ENCODE data around the gene SPG11.

GRCh38 chr15:44698641-44699040, 35.2 kb upstream of the SPG11 start:
- TF ChIP-seq EZH2 (IDR thresholded peaks at IDR 0.05; ENCODE audit: borderline replicate concordance, control insufficient read depth, low read depth, low read length) (no peak), MTA3 (IDR thresholded peaks at IDR 0.05; ENCODE audit: borderline replicate concordance, low read length) (no peak), POU2F2 (IDR thresholded peaks at IDR 0.05; ENCODE audit: borderline replicate concordance, low read depth, low read length) (no peak), SIN3A (IDR thresholded peaks at IDR 0.05; ENCODE audit: low read depth, low read length) (no peak), KDM1A (IDR thresholded peaks at IDR 0.05; ENCODE audit: borderline replicate concordance) (no peak), POLR2AphosphoS5 (IDR thresholded peaks at IDR 0.05; ENCODE audit: low read length) (no peak), ZNF384 (IDR thresholded peaks at IDR 0.05; ENCODE audit: borderline replicate concordance, low read depth, low read length) (no peak), CBFB (IDR thresholded peaks at IDR 0.05; ENCODE audit: low read depth) (no peak), HDAC2 (IDR thresholded peaks at IDR 0.05) (no peak), NFYB (IDR thresholded peaks at IDR 0.05; ENCODE audit: insufficient read depth, low read depth, low read length) (no peak), TCF3 (IDR thresholded peaks at IDR 0.05; ENCODE audit: borderline replicate concordance, insufficient read depth, low read depth, low read length) (no peak)
- TF ChIP-seq, protein P1, sequence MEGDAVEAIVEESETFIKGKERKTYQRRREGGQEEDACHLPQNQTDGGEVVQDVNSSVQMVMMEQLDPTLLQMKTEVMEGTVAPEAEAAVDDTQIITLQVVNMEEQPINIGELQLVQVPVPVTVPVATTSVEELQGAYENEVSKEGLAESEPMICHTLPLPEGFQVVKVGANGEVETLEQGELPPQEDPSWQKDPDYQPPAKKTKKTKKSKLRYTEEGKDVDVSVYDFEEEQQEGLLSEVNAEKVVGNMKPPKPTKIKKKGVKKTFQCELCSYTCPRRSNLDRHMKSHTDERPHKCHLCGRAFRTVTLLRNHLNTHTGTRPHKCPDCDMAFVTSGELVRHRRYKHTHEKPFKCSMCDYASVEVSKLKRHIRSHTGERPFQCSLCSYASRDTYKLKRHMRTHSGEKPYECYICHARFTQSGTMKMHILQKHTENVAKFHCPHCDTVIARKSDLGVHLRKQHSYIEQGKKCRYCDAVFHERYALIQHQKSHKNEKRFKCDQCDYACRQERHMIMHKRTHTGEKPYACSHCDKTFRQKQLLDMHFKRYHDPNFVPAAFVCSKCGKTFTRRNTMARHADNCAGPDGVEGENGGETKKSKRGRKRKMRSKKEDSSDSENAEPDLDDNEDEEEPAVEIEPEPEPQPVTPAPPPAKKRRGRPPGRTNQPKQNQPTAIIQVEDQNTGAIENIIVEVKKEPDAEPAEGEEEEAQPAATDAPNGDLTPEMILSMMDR (IDR thresholded peaks at IDR 0.05 in 2 of 3, conservative IDR thresholded peaks at IDR 0.05 in 1 of 3; ENCODE audit: control insufficient read depth in 2 of 3, extremely low read depth in 1 of 3, insufficient read depth in 1 of 3, low read depth in 3 of 3, low read length in 3 of 3) = no peak
